Epithelial cell of esophagus (primary cell): ENCODE results near the gene DDX25.

Experiments
- DNase-seq: peaks from one replicate; pipeline ENCODE4 v3.0.0; 2010; ENCODE audit warnings: low read depth
- H3K4me3 ChIP-seq: 2 replicates; pipeline ENCODE4 v1.5.1; 2011; ENCODE audit warnings: mild to moderate bottlenecking, low read length, control low read depth
- TF ChIP-seq, protein P1 (sequence below): IDR thresholded peaks from 2 replicates; pipeline ENCODE4 v1.5.1; 2011; ENCODE audit warnings: low read depth, mild to moderate bottlenecking, low read length, control low read depth, inconsistent platforms; ENCODE audit not compliant: insufficient read depth; ENCODE audit errors: missing control alignments

Gene DDX25

DNA sequence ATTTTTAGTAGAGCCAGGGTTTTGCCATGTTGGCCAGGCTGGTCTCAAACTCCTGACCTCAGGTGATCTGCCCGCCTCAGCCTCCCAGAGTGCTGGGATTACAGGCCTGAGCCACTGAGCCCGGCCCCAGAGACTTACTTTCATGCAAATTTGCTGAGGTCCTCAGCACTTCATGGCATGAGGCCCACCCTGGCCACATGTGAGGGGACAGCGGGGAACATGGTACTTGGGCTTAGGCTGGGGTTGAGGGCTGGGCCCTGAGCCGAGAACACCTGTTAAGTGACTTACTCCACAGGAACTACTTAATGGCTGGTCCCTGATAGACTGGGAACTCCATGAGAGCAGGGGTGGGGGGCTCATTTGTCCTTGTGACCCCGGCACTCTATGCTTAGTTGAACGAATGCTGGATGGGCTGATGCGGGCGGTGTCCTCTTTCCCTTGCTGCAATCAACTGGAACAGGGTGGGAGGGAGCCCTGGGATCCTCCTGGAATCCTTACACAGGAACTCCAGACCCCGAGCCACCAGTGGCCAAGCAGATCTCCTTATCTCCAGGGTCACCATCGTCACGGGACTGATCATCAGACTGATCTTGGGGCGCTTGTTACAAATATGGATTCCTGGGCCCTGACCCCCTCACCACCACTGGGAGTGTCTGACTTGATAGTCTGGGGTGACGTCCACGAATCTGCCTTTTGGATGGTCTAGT, 42.6 kb downstream of the DDX25 start:
- no peak for DNase-seq
- TF ChIP-seq, protein P1, sequence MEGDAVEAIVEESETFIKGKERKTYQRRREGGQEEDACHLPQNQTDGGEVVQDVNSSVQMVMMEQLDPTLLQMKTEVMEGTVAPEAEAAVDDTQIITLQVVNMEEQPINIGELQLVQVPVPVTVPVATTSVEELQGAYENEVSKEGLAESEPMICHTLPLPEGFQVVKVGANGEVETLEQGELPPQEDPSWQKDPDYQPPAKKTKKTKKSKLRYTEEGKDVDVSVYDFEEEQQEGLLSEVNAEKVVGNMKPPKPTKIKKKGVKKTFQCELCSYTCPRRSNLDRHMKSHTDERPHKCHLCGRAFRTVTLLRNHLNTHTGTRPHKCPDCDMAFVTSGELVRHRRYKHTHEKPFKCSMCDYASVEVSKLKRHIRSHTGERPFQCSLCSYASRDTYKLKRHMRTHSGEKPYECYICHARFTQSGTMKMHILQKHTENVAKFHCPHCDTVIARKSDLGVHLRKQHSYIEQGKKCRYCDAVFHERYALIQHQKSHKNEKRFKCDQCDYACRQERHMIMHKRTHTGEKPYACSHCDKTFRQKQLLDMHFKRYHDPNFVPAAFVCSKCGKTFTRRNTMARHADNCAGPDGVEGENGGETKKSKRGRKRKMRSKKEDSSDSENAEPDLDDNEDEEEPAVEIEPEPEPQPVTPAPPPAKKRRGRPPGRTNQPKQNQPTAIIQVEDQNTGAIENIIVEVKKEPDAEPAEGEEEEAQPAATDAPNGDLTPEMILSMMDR, result no peak
- no peak overlapping the region for H3K4me3 ChIP-seq

DNA sequence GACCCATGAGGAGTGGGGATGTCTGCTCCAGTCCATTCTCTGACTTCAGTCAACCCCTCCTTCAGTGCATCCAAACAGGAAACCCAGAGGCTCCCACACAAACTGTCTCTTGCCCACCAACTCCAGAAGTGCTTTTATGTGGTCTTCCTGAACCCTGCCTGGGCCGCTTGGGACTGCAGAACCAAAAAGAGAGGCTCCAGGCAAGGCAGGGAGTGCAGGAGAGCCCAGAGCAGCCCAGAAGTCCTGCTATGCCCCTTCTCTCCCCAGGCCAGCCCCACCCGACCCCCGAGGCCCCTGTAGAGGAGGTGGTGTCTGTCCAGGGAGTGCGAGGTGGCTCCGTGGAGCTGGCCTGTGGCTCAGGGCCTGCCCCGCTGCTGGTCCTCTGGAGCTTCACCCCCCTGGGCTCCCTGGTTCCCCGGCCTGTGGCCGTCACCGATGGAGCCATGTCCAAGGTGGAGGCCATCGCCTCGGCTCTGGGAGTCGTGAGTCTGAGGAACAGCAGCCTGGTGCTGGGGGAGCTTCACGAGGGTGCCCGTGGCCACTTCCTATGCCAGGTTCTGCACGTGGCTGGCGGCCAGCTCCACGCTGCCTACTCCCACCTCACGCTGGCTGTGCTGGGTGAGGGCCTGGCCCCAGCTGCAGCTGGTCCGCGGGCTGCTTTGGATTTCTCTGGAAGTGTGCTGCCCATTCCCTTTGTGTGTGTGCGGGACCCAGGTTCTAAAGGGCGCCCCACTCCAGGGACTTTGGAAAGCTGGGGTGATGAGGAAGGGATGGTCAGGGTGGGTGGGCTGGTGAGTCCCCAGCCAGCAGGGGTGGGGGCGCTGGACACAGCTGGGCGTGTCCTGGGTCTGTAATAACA, 43.3 kb downstream of the DDX25 start:
- TF ChIP-seq, protein P1, result no peak
- no peak overlapping the region for H3K4me3 ChIP-seq
- no peak for DNase-seq

DNA sequence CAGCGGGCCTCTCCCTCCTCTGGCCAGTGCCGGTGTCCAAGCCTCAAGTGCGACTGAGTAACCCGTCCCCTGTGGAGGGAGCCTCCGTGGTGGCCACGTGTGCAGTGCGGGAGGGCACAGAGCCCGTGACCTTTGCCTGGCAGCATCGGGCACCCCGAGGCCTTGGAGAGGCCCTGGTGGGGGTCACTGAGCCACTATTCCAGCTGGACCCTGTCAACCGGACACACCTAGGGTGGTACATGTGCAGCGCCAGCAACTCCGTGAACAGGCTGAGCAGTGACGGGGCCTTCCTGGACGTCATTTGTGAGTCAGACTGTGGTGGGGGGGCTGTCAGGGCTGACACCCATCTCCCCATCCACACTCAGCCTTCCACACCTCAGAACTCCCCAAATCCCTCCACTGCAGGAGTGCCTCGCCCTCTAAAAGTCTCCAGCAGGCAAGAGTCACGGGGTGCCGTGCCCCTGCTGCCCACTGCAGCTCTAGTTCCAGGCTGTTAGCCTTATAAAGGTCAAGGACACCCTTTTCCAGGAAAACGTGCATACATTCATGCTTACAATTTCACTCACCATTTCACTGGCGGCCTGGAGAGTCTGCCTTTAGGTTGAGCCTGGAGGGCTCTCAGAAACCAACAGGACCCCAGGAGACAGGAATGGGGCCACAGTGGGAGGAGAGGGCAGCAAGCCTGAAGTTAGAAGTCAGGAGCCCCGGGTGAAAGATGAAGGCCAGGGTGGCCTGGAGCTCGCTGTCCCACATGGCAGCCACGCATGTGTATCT, 44.2 kb downstream of the DDX25 start:
- TF ChIP-seq, protein P1, result no peak
- H3K4me3 ChIP-seq, result no peak overlapping the region
- DNase-seq, result no peak

DNA sequence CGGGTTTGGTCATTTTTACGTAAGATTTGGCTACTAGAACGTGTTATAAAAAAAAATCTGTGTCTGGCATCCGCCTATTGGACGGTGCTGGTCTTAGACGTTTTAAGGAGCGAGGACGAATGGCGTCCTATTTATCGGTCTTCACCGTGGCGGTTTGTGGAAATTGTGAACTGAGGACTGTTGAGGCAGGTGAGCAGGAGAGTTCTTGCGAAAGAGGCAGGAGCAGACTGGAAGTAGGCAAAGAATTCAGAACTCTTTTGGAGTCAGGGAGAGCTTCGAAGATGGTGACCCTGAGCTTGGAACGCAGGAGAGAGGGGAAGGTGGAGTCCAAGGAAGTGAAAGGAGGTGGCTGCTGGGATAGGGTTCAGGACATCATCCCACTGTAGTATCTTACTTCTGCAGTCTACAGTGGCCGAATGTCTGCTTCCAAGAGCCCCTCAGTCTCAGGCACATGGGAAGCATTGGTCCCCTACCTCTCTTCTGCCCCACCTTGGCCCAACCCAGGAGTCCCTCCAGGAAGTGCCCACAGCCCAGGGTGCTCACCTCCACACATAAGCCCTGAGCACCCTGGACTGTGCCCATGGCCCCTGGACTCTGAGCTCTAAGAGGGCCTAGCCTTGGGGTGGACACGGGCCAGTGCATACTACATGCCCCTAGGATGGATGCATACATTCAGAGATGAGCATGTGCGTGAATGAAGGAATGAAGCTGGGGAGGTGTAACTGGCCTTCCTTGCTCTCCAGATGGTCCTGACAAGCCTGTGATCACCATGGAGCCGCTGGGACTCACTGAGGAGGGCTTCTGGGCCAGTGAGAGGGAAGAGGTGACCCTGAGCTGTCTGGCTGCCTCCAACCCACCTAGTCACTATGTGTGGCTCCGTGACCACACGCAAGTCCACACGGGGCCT, 45.2 kb downstream of the DDX25 start:
- TF ChIP-seq, protein P1, result no peak

DNA sequence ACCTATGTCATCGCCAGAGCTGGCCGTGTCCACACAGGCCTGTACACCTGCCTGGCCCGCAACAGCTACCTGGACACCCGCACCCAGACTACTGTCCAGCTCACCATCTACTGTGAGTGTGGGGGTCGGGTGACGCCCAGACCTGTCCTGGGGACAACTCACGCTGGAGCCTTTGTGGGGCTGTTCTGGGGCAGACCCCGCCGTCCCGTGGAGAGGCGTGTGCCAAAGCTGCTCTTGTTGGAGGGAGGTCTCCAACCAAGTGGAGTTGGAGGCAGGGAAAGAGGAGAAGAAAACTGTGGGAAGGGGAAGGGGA, 45.8 kb downstream of the DDX25 start:
- no peak overlapping the region for H3K4me3 ChIP-seq
- no peak for DNase-seq
- TF ChIP-seq, protein P1, result no peak

More for the DNA sequence above, 45.2 kb downstream of the DDX25 start:
- no peak overlapping the region for H3K4me3 ChIP-seq
- no peak for DNase-seq
